Colonic mucosa (tissue), 4 donors: ENCODE measurements around the gene SPECC1L. TPM values are rescaled to one million over a fixed set of nuclear protein-coding genes. Genes with fewer than 3 reads are reported as not detected.

Source experiments
- DNase-seq: peaks from one replicate; pipeline ENCODE4 v3.0.0-alpha.2; 2020
- H3K27ac ChIP-seq: fragments of 200-600 bp; one replicate; pipeline ENCODE4 v1.8.0; 2021
- H3K27me3 ChIP-seq: fragments of 200-600 bp; one replicate; pipeline ENCODE4 v1.8.0; 2021
- H3K36me3 ChIP-seq: fragments of 200-600 bp; one replicate; pipeline ENCODE4 v1.8.0; 2021
- H3K4me1 ChIP-seq: fragments of 200-600 bp; one replicate; pipeline ENCODE4 v1.8.0; 2021; ENCODE audit warnings: mild to moderate bottlenecking
- H3K4me3 ChIP-seq: fragments of 200-600 bp; one replicate; pipeline ENCODE4 v1.8.0; 2021
- H3K9ac ChIP-seq, 2 donors: one replicate each; pipeline ENCODE4 v1.7.0; 2013; ENCODE audit warnings: control low read depth in 2 of 2, low read depth in 2 of 2, low read length in 2 of 2
- H3K9me3 ChIP-seq: fragments of 200-600 bp; one replicate; pipeline ENCODE4 v1.8.0; 2021
- CTCF ChIP-seq: fragments of 200-600 bp; IDR thresholded peaks from one replicate; pipeline ENCODE4 v1.8.0; 2022; ENCODE audit warnings: antibody characterized with exemption, mild to moderate bottlenecking
- intact Hi-C: fragments of 100-400 bp; cut with DNase I; formaldehyde crosslinking; loops from one replicate; pipeline ENCODE4 v1.14.1; 2022
- total RNA-seq, 2 donors: library from RNA; stranded (reverse); fragmentation: NEBNext Ultra II Directional in 1 of 2; extraction: Animal tissue kit (Norgen Biotek cat#: 25700) in 1 of 2; gene quantifications; one replicate each; pipeline ENCODE4 v1.2.1, GENCODE V29; 2021
- donor health status: healthy.
- donor health status: DM: no; HTN: no; CAD: no.
- donor health status: DM: no; HTN: no; CAD: no.

SPECC1L gene
- total RNA-seq, 2 donors from 2014 or later: 45.3 to 55.3 TPM

- no peak for TF ChIP-seq CTCF
- intact Hi-C loops: loop anchor here (10.0 kb wide), 1 partner anchor 56 kb away; no protein-coding TSS in a partner anchor
- Histone ChIP-seq H3K27me3 (no peaks in the 10 kb centered on the region), H3K9me3 (no peaks in the 10 kb centered on the region), H3K9ac (no peak overlapping the region), H3K4me1 (no peaks in the 10 kb centered on the region), H3K4me3 (no peak overlapping the region), H3K27ac (no peak overlapping the region), H3K36me3 (no peaks in the 10 kb centered on the region)
- no peak for DNase-seq
These were observed 119.9 kb downstream of the SPECC1L start for GRCh38 chr22:24390576-24390975.

GRCh38 chr22:24391836-24392217, 121.2 kb downstream of the SPECC1L start:
- H3K9ac ChIP-seq: no peak overlapping the region
- TF ChIP-seq CTCF: no peak
- no peaks in the 10 kb centered on the region for H3K27me3 ChIP-seq
- no peaks in the 10 kb centered on the region for H3K36me3 ChIP-seq
- H3K4me1 ChIP-seq: no peaks in the 10 kb centered on the region
- intact Hi-C loops: loop anchor here (10.0 kb wide), 1 partner anchor 57 kb away; no protein-coding TSS in a partner anchor
- no peak overlapping the region for H3K4me3 ChIP-seq
- H3K27ac ChIP-seq: no peak overlapping the region
- no peaks in the 10 kb centered on the region for H3K9me3 ChIP-seq
- no peak for DNase-seq

GRCh38 chr22:24392218-24392931, 121.7 kb downstream of the SPECC1L start:
- Histone ChIP-seq H3K27me3 (no peaks in the 10 kb centered on the region), H3K9me3 (no peaks in the 10 kb centered on the region), H3K4me1 (no peaks in the 10 kb centered on the region), H3K36me3 (no peaks in the 10 kb centered on the region), H3K9ac (no peak overlapping the region), H3K27ac (no peak overlapping the region), H3K4me3 (no peak overlapping the region)
- no peak for TF ChIP-seq CTCF
- intact Hi-C loops: loop anchor here (10.0 kb wide), 1 partner anchor 58 kb away; no protein-coding TSS in a partner anchor
- no peak for DNase-seq

GRCh38 chr22:24393012-24393559, 122.5 kb downstream of the SPECC1L start:
- no peaks in the 10 kb centered on the region for H3K36me3 ChIP-seq
- no peak overlapping the region for H3K4me3 ChIP-seq
- H3K9ac ChIP-seq: no peak overlapping the region
- H3K4me1 ChIP-seq: no peaks in the 10 kb centered on the region
- DNase-seq: no peak
- no peak overlapping the region for H3K27ac ChIP-seq
- H3K9me3 ChIP-seq: no peaks in the 10 kb centered on the region
- no peak for TF ChIP-seq CTCF
- intact Hi-C loops: loop anchor here (10.0 kb wide), 1 partner anchor 58 kb away; no protein-coding TSS in a partner anchor
- no peaks in the 10 kb centered on the region for H3K27me3 ChIP-seq

GRCh38 chr22:24393848-24394247, 123.2 kb downstream of the SPECC1L start:
- Histone ChIP-seq H3K27ac (no peak overlapping the region), H3K9ac (no peak overlapping the region), H3K36me3 (no peaks in the 10 kb centered on the region), H3K4me1 (no peaks in the 10 kb centered on the region), H3K4me3 (no peak overlapping the region), H3K9me3 (no peaks in the 10 kb centered on the region), H3K27me3 (no peaks in the 10 kb centered on the region)
- intact Hi-C loops: loop anchor here (10.0 kb wide), 1 partner anchor 59 kb away; no protein-coding TSS in a partner anchor
- DNase-seq: no peak
- TF ChIP-seq CTCF: no peak
